HepG2 (cell line): ENCODE measurements around the gene HES7. TPM values are rescaled to one million over a fixed set of nuclear protein-coding genes. Genes with fewer than 3 reads are reported as not detected.

Experiments
- ATAC-seq: fragments of 200-7000 bp; cut with Tn5 transposase; 3 replicates; pipeline ENCODE4 v1.9.1; 2020; ENCODE audit warnings: mild to moderate bottlenecking, moderate library complexity
- BruUV-seq: library from RNA; stranded (reverse); fragments of 400-500 nt; replicated peaks from 2 replicates; lab custom pipeline; 2021; lab: Mats Ljungman, UMichigan
- CTCF ChIA-PET: fragments of 300-600 bp; formaldehyde crosslinking; extraction: SDS; loops from one replicate; lab custom pipeline; 2021; ENCODE audit warnings: low total read pairs, inconsistent platforms, low intra/inter-chr PET ratio; lab: Yijun Ruan, JAX
- POLR2A ChIA-PET: fragments of 350-600 bp; sonication (Branson Sonifier 250); formaldehyde crosslinking; loops from one replicate; lab custom pipeline; 2020; ENCODE audit warnings: antibody characterized with exemption, inconsistent platforms; lab: Yijun Ruan, JAX
- DNase-seq: peaks from one replicate; pipeline ENCODE4 v3.0.0-alpha.2; 2015; ENCODE audit warnings: low spot score
- FAIRE-seq: peaks from 3 replicates; lab custom pipeline; 2011; peaks lifted over from hg19 to GRCh38; lab: Jason Lieb, UNC
- H2AFZ ChIP-seq: one replicate; pipeline ENCODE4 v1.6.1; 2011; ENCODE audit warnings: low read length, inconsistent platforms
- H3K27ac ChIP-seq: fragments of 300-600 bp; 3 replicates; pipeline ENCODE4 v1.8.0; 2011; ENCODE audit warnings: mixed run types, mild to moderate bottlenecking, mixed read lengths, low read length, inconsistent platforms; ENCODE audit not compliant: insufficient read depth; ENCODE audit errors: extremely low read length
- H3K27me3 ChIP-seq, 2 experiments: fragments of 200-600 bp in 1 of 2; 2 replicates in 1 of 2; 3 replicates in 1 of 2; pipeline versions ENCODE4 v1.6.0 to v1.8.0; 2011; ENCODE audit warnings: low read length in 2 of 2, mild to moderate bottlenecking in 2 of 2, moderate library complexity in 2 of 2, inconsistent platforms in 1 of 2; ENCODE audit not compliant: insufficient read depth in 2 of 2, control insufficient read depth in 1 of 2
- H3K36me3 ChIP-seq, 2 experiments: fragments of 200-600 bp in 1 of 2; replicated peaks in 1 of 2; 2 replicates in 1 of 2; 3 replicates in 1 of 2; pipeline versions ENCODE4 v1.5.1 to v1.8.0; 2011; ENCODE audit warnings: low read length in 2 of 2, inconsistent platforms in 1 of 2; ENCODE audit not compliant: insufficient read depth in 2 of 2, control insufficient read depth in 1 of 2
- H3K4me1 ChIP-seq: 2 replicates; pipeline ENCODE4 v1.5.1; 2012; ENCODE audit warnings: low read length, inconsistent platforms; ENCODE audit not compliant: insufficient read depth
- H3K4me2 ChIP-seq: 2 replicates; pipeline ENCODE4 v1.6.0; 2011; ENCODE audit warnings: low read depth, low read length, inconsistent platforms
- H3K4me3 ChIP-seq, 3 experiments: fragments of 200-600 bp in 1 of 3; sonication (generic), shearing (Covaris generic) in 1 of 3; replicated peaks in 1 of 3; 2 replicates each; pipeline ENCODE4 v1.5.1; 2011 to 2016; ENCODE audit warnings: low read length in 3 of 3, inconsistent platforms in 2 of 3, low read depth in 2 of 3, mild to moderate bottlenecking in 2 of 3, control low read depth in 1 of 3, mixed read lengths in 1 of 3; ENCODE audit not compliant: insufficient read depth in 1 of 3
- H3K79me2 ChIP-seq: one replicate; pipeline ENCODE4 v1.6.1; 2011; ENCODE audit warnings: low read length, inconsistent platforms; ENCODE audit not compliant: insufficient read depth
- H3K9ac ChIP-seq: 2 replicates; pipeline ENCODE4 v1.6.0; 2011; ENCODE audit warnings: mild to moderate bottlenecking, low read depth, low read length, inconsistent platforms; ENCODE audit not compliant: insufficient read depth
- H3K9me3 ChIP-seq: 2 replicates; pipeline ENCODE4 v1.5.1; 2012; ENCODE audit warnings: mild to moderate bottlenecking, low read length
- H4K20me1 ChIP-seq: 2 replicates; pipeline ENCODE4 v1.6.0; 2011; ENCODE audit warnings: inconsistent platforms, mild to moderate bottlenecking, low read length, moderate library complexity; ENCODE audit not compliant: insufficient read depth
- FOXM1 ChIP-seq: sonication (generic); formaldehyde crosslinking; IDR thresholded peaks from 2 replicates; pipeline ENCODE4 v1.5.0; 2020; ENCODE audit warnings: missing genetic modification reagents
- HCFC1 ChIP-seq: fragments of 150-350 bp; IDR thresholded peaks from 2 replicates; pipeline ENCODE4 v1.6.1; 2014; ENCODE audit warnings: low read depth, low read length
- MNT ChIP-seq: fragments of 450-650 bp; IDR thresholded peaks from 2 replicates; pipeline ENCODE4 v1.6.1; 2016
- POLR2AphosphoS2 ChIP-seq: IDR thresholded peaks from 2 replicates; pipeline ENCODE4 v1.6.1; 2011; ENCODE audit warnings: low read depth, low read length, improper control_type of control experiment
- RARA ChIP-seq: IDR thresholded peaks from 2 replicates; pipeline ENCODE4 v1.6.1; 2016; ENCODE audit warnings: missing genetic modification reagents, missing compliant biosample characterization
- TOPORS ChIP-seq: sonication (generic); formaldehyde crosslinking; IDR thresholded peaks from 2 replicates; pipeline ENCODE4 v1.8.0; 2023; ENCODE audit warnings: mild to moderate bottlenecking, missing genetic modification reagents
- ZNF703 ChIP-seq: sonication (generic); formaldehyde crosslinking; IDR thresholded peaks from 2 replicates; pipeline ENCODE4 v1.5.1; 2020; ENCODE audit warnings: missing genetic modification reagents, mild to moderate bottlenecking, moderate library complexity, borderline replicate concordance
- WGBS: methylation state at CpG from one replicate; pipeline ENCODE4 v1.1.6; 2017; ENCODE audit warnings: low lambda C conversion rate; 5-methylcytosine and 5-hydroxymethylcytosine counted together
- in situ Hi-C: cut with HindIII; loops from 2 replicates; pipeline ENCODE4 v1.10.0; 2017; ENCODE audit warnings: low pct_unique_long_range_greater_than_20kb; ENCODE audit not compliant: extremely low pct_ligation_motif_present
- intact Hi-C: fragments of 100-400 bp; cut with micrococcal nuclease; formaldehyde crosslinking; loops from one replicate; pipeline ENCODE4 v1.10.0; 2022; ENCODE audit not compliant: unreplicated experiment
- polyA plus RNA-seq, 8 experiments: library from polyadenylated mRNA; depleted of rRNA in 3 of 8; stranded (reverse) in 7 of 8; unstranded in 1 of 8; fragments of >200 nt; fragmentation: Illumina TruSeq in 4 of 8; extraction: Trizol in 4 of 8; gene quantifications; 2 replicates each; pipeline versions ENCODE4 v1.2.1 to v1.2.3, GENCODE V29; 2011 to 2016; ENCODE audit warnings: low read depth in 4 of 8, missing spikeins in 1 of 8, mixed read lengths in 1 of 8; ENCODE audit not compliant: insufficient read depth in 1 of 8
- total RNA-seq, 5 experiments: library from RNA; depleted of rRNA; stranded (reverse); fragments of >200 nt; fragmentation: Illumina TruSeq; extraction: Trizol; gene quantifications; 2 replicates each; pipeline ENCODE4 v1.2.3, GENCODE V29; 2016; ENCODE audit warnings: low read depth in 1 of 5

HES7 gene
- total and polyA plus RNA-seq, 2 of the 13 experiments (the other 11 are each of a cell fraction or from before 2014, with no cell fraction given), result not detected

DNA sequence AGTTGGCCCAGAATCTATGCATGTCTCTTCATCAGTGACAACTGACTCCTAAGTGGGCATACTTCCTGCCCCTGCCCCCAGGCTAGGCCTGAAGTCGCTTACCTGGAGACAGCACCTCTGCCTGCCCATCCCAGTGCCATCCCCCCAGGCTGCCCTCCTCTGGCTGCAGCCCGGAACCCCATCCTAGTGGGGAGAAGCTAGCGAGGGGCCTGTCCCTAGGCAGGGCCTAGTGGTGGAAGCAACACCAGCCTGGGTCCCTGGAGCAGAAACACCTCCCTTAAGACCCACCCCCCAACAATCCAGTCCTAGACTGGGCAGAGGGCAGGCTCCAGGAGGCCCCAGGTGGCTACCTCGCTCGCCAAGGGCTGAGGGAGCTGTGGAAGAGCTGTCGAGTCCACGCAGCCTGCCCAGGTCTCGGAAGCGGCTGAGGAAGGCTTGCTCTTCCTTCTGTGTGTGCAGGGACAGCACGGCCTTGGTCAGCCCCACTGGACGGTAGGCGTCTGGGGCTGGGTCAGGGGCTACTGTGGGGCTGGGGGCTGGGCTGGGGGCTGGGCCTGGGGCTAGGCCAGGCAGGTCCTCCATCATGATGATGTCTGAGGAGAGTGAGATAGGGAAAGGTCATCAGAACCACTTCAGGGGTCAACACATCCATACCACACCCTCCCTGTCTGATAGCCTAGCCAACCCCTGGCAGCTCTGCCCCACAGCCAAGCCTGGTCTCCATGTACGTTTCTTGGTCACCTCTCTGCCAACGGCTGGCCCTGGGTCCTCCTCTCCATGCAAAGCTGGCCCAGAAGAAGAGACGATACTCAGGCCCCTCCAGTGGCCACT is 20.7 kb upstream of the HES7 start (continued):
- TF ChIP-seq MNT (no peak), FOXM1 (CRISPR knock-in tag) (no peak), HCFC1 (no peak), RARA (CRISPR knock-in tag) (no peak), ZNF703 (no peak)

GRCh38 chr17:8143581-8144400 is 19.9 kb upstream of the HES7 start:
- POLR2A ChIA-PET, result no interaction called here
- DNase-seq (no peak), FAIRE-seq (no peak), ATAC-seq (no peak)
- Histone ChIP-seq H3K9ac (no peak overlapping the region), H3K27me3 (no peaks in the 10 kb centered on the region; a peak in 1 of 5 replicates), H3K79me2 (no peaks in the 10 kb centered on the region), H3K27ac (no peak overlapping the region), H3K9me3 (no peaks in the 10 kb centered on the region), H4K20me1 (0 out of 2 replicates have a peak, but pooled peaks cover 3% of the 10 kb centered on the region), H3K36me3 (peaks cover 18 to 37% of the 10 kb centered on the region in 2 experiments; a peak in 4 of 5 replicates), H2AFZ (no peak overlapping the region), H3K4me2 (no peak overlapping the region), H3K4me1 (peaks cover 9% of the 10 kb centered on the region; the same call in 1 of the 2 replicates), H3K4me3 (no peak overlapping the region)
- CTCF ChIA-PET, result no interaction called here
- no TSS peak for BruUV-seq
- in situ Hi-C loops (no loop called here), intact Hi-C loops (no loop called here)
- TF ChIP-seq POLR2AphosphoS2 (0 out of 2 replicates have a peak, but pooled peaks have one; percentile 22), TOPORS (CRISPR knock-in tag) (no peak)
- WGBS, result 90% methylated on average over 19 of the region's 22 CpGs
